Endothelial cell of umbilical vein (primary cell): Measurements from ENCODE around the gene MTARC1. TPM values are rescaled to one million over a fixed set of nuclear protein-coding genes. Genes with fewer than 3 reads are reported as not detected.

Source experiments
- BruUV-seq: library from RNA; stranded (reverse); fragments of 400-500 nt; replicated peaks from 2 replicates; lab custom pipeline; 2021; lab: Mats Ljungman, UMichigan
- CTCF ChIA-PET: fragments of 300-600, 350-600 bp; sonication (Branson Sonifier 250); formaldehyde crosslinking; loops from one replicate; lab custom pipeline; 2021; ENCODE audit warnings: antibody characterized with exemption, inconsistent platforms; lab: Charles Lee
- POLR2A ChIA-PET: fragments of 300-600, 350-600 bp; sonication (Branson Sonifier 250); formaldehyde crosslinking; loops from one replicate; lab custom pipeline; 2021; ENCODE audit warnings: antibody characterized with exemption, inconsistent platforms; lab: Charles Lee
- DNase-seq: peaks from one replicate; pipeline ENCODE4 v3.0.0-alpha.2; 2011; ENCODE audit warnings: low read depth, low spot score
- FAIRE-seq: peaks from 2 replicates; lab custom pipeline; 2011; peaks lifted over from hg19 to GRCh38; lab: Jason Lieb, UNC
- H2AFZ ChIP-seq: 2 replicates; pipeline ENCODE4 v1.6.0; 2012; ENCODE audit warnings: low read depth, low read length, control low read depth, inconsistent platforms
- H3K27ac ChIP-seq: 2 replicates; pipeline ENCODE4 v1.5.1; 2011; ENCODE audit warnings: low read depth, mild to moderate bottlenecking, control low read depth, low read length, moderate library complexity; ENCODE audit not compliant: insufficient read depth
- H3K27me3 ChIP-seq, 2 experiments: 2 replicates each; pipeline versions ENCODE4 v1.6.0 to v1.6.1; 2011; ENCODE audit warnings: low read length in 2 of 2, mixed read lengths in 1 of 2; ENCODE audit not compliant: control insufficient read depth in 2 of 2, insufficient read depth in 2 of 2
- H3K36me3 ChIP-seq, 2 experiments: 2 replicates in 1 of 2; 3 replicates in 1 of 2; pipeline ENCODE4 v1.5.1; 2011; ENCODE audit warnings: low read length in 2 of 2, mild to moderate bottlenecking in 1 of 2, moderate library complexity in 1 of 2; ENCODE audit not compliant: control insufficient read depth in 2 of 2, insufficient read depth in 2 of 2; ENCODE audit errors: extremely low read depth in 1 of 2
- H3K4me1 ChIP-seq: 3 replicates; pipeline ENCODE4 v1.5.1; 2011; ENCODE audit warnings: mild to moderate bottlenecking, low read length; ENCODE audit not compliant: control insufficient read depth, insufficient read depth; ENCODE audit errors: extremely low read depth
- H3K4me2 ChIP-seq: 2 replicates; pipeline ENCODE4 v1.6.1; 2011; ENCODE audit warnings: low read length, control low read depth, mixed read lengths; ENCODE audit not compliant: insufficient read depth
- H3K4me3 ChIP-seq, 3 experiments: fragments of 200-600 bp in 1 of 3; sonication (generic), shearing (Covaris generic) in 1 of 3; replicated peaks in 1 of 3; 2 replicates each; pipeline ENCODE4 v1.5.1; 2011 to 2016; ENCODE audit warnings: control low read depth in 3 of 3, low read length in 3 of 3, mild to moderate bottlenecking in 2 of 3, inconsistent platforms in 1 of 3, low read depth in 1 of 3, moderate library complexity in 1 of 3; ENCODE audit not compliant: insufficient read depth in 1 of 3
- H3K79me2 ChIP-seq: 2 replicates; pipeline ENCODE4 v1.6.0; 2012; ENCODE audit warnings: low read length, inconsistent platforms; ENCODE audit not compliant: control insufficient read depth, insufficient read depth
- H3K9ac ChIP-seq: replicated peaks from 2 replicates; pipeline ENCODE3; 2011; ENCODE audit warnings: low read length, control low read depth; ENCODE audit not compliant: insufficient read depth; ENCODE audit errors: extremely low read depth
- H3K9me1 ChIP-seq: replicated peaks from 3 replicates; pipeline ENCODE4 v1.6.0; 2011; ENCODE audit warnings: mild to moderate bottlenecking, low read length; ENCODE audit not compliant: control insufficient read depth, insufficient read depth; ENCODE audit errors: extremely low read depth
- H3K9me3 ChIP-seq: replicated peaks from 2 replicates; pipeline ENCODE4 v1.5.1; 2012; ENCODE audit warnings: low read length, inconsistent platforms; ENCODE audit not compliant: control insufficient read depth, insufficient read depth
- H4K20me1 ChIP-seq: replicated peaks from 2 replicates; pipeline ENCODE3; 2011; ENCODE audit warnings: mild to moderate bottlenecking, low read length; ENCODE audit not compliant: control insufficient read depth, insufficient read depth; ENCODE audit errors: extremely low read depth
- CTCF ChIP-seq, 2 donors: IDR thresholded peaks; 1 replicate in 1 of 2; 2 replicates in 1 of 2; pipeline ENCODE4 v1.5.1; 2011; ENCODE audit warnings: low read length in 2 of 2, mild to moderate bottlenecking in 2 of 2, moderate library complexity in 2 of 2, control low read depth in 1 of 2, inconsistent platforms in 1 of 2, low read depth in 1 of 2; ENCODE audit not compliant: insufficient read depth in 1 of 2; ENCODE audit errors: extremely low read depth in 1 of 2
- FOS ChIP-seq: IDR thresholded peaks from 2 replicates; pipeline ENCODE4 v1.6.1; 2011; ENCODE audit warnings: mild to moderate bottlenecking, low read length, moderate library complexity, borderline replicate concordance; ENCODE audit not compliant: insufficient read depth
- GATA2 ChIP-seq: IDR thresholded peaks from 2 replicates; pipeline ENCODE4 v1.7.0; 2011; ENCODE audit warnings: low read depth, mild to moderate bottlenecking, moderate library complexity, mixed read lengths, low read length; ENCODE audit not compliant: insufficient read length, insufficient read depth
- JUN ChIP-seq: IDR thresholded peaks from 2 replicates; pipeline ENCODE4 v1.6.1; 2011; ENCODE audit warnings: borderline replicate concordance, low read depth; ENCODE audit not compliant: insufficient read length, insufficient read depth
- MAX ChIP-seq: IDR thresholded peaks from 2 replicates; pipeline ENCODE4 v1.6.1; 2011; ENCODE audit not compliant: insufficient read depth, insufficient read length
- MYC ChIP-seq: IDR thresholded peaks from one replicate; pipeline ENCODE4 v1.6.1; 2011; ENCODE audit warnings: mild to moderate bottlenecking, low read depth, low read length
- POLR2A ChIP-seq: IDR thresholded peaks from 2 replicates; pipeline ENCODE4 v1.6.1; 2012; ENCODE audit warnings: low read depth, mild to moderate bottlenecking, control low read depth, low read length
- POLR2AphosphoS5 ChIP-seq: IDR thresholded peaks from 2 replicates; pipeline ENCODE4 v1.6.1; 2012; ENCODE audit warnings: low read depth, mild to moderate bottlenecking, control low read depth, low read length, moderate library complexity; ENCODE audit not compliant: insufficient read depth
- dilution Hi-C: fragments of 300-500 bp; cut with MboI; formaldehyde crosslinking; loops from one replicate; pipeline ENCODE4 v1.15.0; 2019; ENCODE audit warnings: low sequenced_read_pairs; ENCODE audit not compliant: extremely low pct_ligation_motif_present
- intact Hi-C: fragments of 100-400 bp; cut with micrococcal nuclease; formaldehyde crosslinking; loops from one replicate; pipeline ENCODE4 v1.10.0; 2022
- polyA plus RNA-seq, 4 experiments: library from polyadenylated mRNA; depleted of rRNA in 3 of 4; stranded (reverse) in 3 of 4; unstranded in 1 of 4; fragments of >200 nt; gene quantifications; 2 replicates each; pipeline versions ENCODE4 v1.2.1 to v1.2.3, GENCODE V29; 2011 to 2012; ENCODE audit warnings: missing spikeins in 1 of 4
- total RNA-seq: library from RNA; stranded (reverse); gene quantifications from 2 replicates; pipeline ENCODE4 v1.2.3, GENCODE V29; 2021

Gene MTARC1
- total and polyA plus RNA-seq, 2 donors (not counting 3 experiments of a cell fraction or from before 2014, with no cell fraction given): 0.43 to 3.5 TPM

- intact Hi-C loops: loop anchor here (5.0 to 10.0 kb wide), 5 partner anchors 180 to 1360 kb away; no protein-coding TSS in a partner anchor
Observed at GRCh38 chr1:220812308-220812707, 25.6 kb downstream of the MTARC1 start.

More at GRCh38 chr1:220812308-220812707, 25.6 kb downstream of the MTARC1 start:
- Histone ChIP-seq H3K9me3 (no peaks in the 10 kb centered on the region), H3K79me2 (no peaks in the 10 kb centered on the region), H3K4me1 (peaks cover 8% of the 10 kb centered on the region), H3K27me3 (peaks cover 6 to 8% of the 10 kb centered on the region in 2 experiments), H4K20me1 (no peaks in the 10 kb centered on the region), H3K4me3 (no peak overlapping the region), H3K27ac (no peak overlapping the region), H3K9me1 (no peaks in the 10 kb centered on the region), H3K9ac (no peak overlapping the region), H3K4me2 (no peak overlapping the region), H2AFZ (no peak overlapping the region), H3K36me3 (no peaks in the 10 kb centered on the region)
- dilution Hi-C loops: no loop called here
- BruUV-seq: no TSS peak
- TF ChIP-seq POLR2AphosphoS5 (no peak), GATA2 (no peak), JUN (no peak), POLR2A (no peak), FOS (no peak), MYC (no peak), MAX (no peak), CTCF (IDR thresholded peaks at IDR 0.05; ENCODE audit: extremely low read depth in 1 of 2, insufficient read depth in 1 of 2, low read depth in 1 of 2, low read length in 2 of 2) (no peak)
- ChIA-PET POLR2A (no interaction called here), CTCF (interaction anchor here (2.2 to 2.8 kb wide), 2 partner anchors 62 to 623 kb away, joined by 6 to 11 read pairs; no protein-coding TSS in a partner anchor)
- DNase-seq (no peak), FAIRE-seq (no peak)
